ENCODE data around the gene SLC2A4RG.
A peak's percentile ranks its signal among the peaks of the same experiment; 100 is the strongest.

The SLC2A4RG gene

GRCh38 chr20:63782521-63782971, 43.0 kb downstream of the SLC2A4RG start:
- Mint-ChIP-seq H3K4me1 (ENCODE audit: low read depth in 2 of 2) (peaks cover 11 to 13% of the 10 kb centered on the region in 2 donors), H3K27ac (peak overlapping the region; percentile 78 to 81), H3K36me3 (ENCODE audit: insufficient read depth) (peaks cover 8% of the 10 kb centered on the region), H3K4me3 (peak overlapping the region in 1 of 2 donors; percentile 56), H3K27me3 (peaks cover 0 to 1% of the 10 kb centered on the region in 2 donors), H3K9me3 (no peaks in the 10 kb centered on the region)
- peak in 1 of 3 experiments; percentile 4 for DNase-seq
- peak; percentile 16 for ATAC-seq (replicated peaks)

GRCh38 chr20:63783970-63784369, 44.4 kb downstream of the SLC2A4RG start:
- peaks cover 6 to 11% of the 10 kb centered on the region in 2 donors for H3K27me3 Mint-ChIP-seq
- peaks cover 12% of the 10 kb centered on the region for H3K36me3 Mint-ChIP-seq (ENCODE audit: insufficient read depth)

GRCh38 chr20:63785691-63786131, 46.1 kb downstream of the SLC2A4RG start:
- Mint-ChIP-seq H3K27ac (no peak overlapping the region), H3K4me1 (ENCODE audit: low read depth in 2 of 2) (peaks cover 11 to 13% of the 10 kb centered on the region in 2 donors), H3K4me3 (no peak overlapping the region), H3K27me3 (peaks cover 6 to 11% of the 10 kb centered on the region in 2 donors), H3K9me3 (no peaks in the 10 kb centered on the region), H3K36me3 (ENCODE audit: insufficient read depth) (peaks cover 12% of the 10 kb centered on the region)
- ATAC-seq (replicated peaks) (no peak), DNase-seq (no peak)

More at GRCh38 chr20:63783970-63784369, 44.4 kb downstream of the SLC2A4RG start:
- H3K9me3 Mint-ChIP-seq = no peaks in the 10 kb centered on the region
- ATAC-seq (replicated peaks) = no peak
- H3K4me3 Mint-ChIP-seq = no peak overlapping the region
- H3K27ac Mint-ChIP-seq = no peak overlapping the region
- no peak for DNase-seq
- peaks cover 11 to 13% of the 10 kb centered on the region in 2 donors for H3K4me1 Mint-ChIP-seq (ENCODE audit: low read depth in 2 of 2)

GRCh38 chr20:63787302-63787701, 47.7 kb downstream of the SLC2A4RG start:
- Mint-ChIP-seq H3K27me3 (peaks cover 6 to 22% of the 10 kb centered on the region in 2 donors), H3K4me3 (no peak overlapping the region), H3K9me3 (no peaks in the 10 kb centered on the region), H3K27ac (no peak overlapping the region), H3K36me3 (ENCODE audit: insufficient read depth) (peaks cover 4% of the 10 kb centered on the region), H3K4me1 (ENCODE audit: low read depth in 2 of 2) (peaks cover 4% of the 10 kb centered on the region in 2 donors)
- ATAC-seq (replicated peaks) (no peak), DNase-seq (no peak)

GRCh38 chr20:63787749-63788148, 48.2 kb downstream of the SLC2A4RG start:
- no peak overlapping the region for H3K27ac Mint-ChIP-seq
- no peaks in the 10 kb centered on the region for H3K4me1 Mint-ChIP-seq (ENCODE audit: low read depth in 2 of 2)
- H3K36me3 Mint-ChIP-seq (ENCODE audit: insufficient read depth) = peaks cover 4% of the 10 kb centered on the region
- ATAC-seq (replicated peaks) = no peak
- no peak overlapping the region for H3K4me3 Mint-ChIP-seq
- DNase-seq = no peak
- H3K27me3 Mint-ChIP-seq = peaks cover 6 to 26% of the 10 kb centered on the region in 2 donors
- no peaks in the 10 kb centered on the region for H3K9me3 Mint-ChIP-seq

- DNase-seq (no peak), ATAC-seq (replicated peaks) (no peak)
- H3K4me3 Mint-ChIP-seq = no peak overlapping the region
- no peak overlapping the region for H3K27ac Mint-ChIP-seq
- H3K27me3 Mint-ChIP-seq = peaks cover 11 to 46% of the 10 kb centered on the region in 2 donors
- peaks cover 4% of the 10 kb centered on the region for H3K36me3 Mint-ChIP-seq (ENCODE audit: insufficient read depth)
- H3K4me1 Mint-ChIP-seq (ENCODE audit: low read depth in 2 of 2) = no peaks in the 10 kb centered on the region
- H3K9me3 Mint-ChIP-seq = no peaks in the 10 kb centered on the region
These were observed 50.4 kb downstream of the SLC2A4RG start for GRCh38 chr20:63789836-63790571.

GRCh38 chr20:63790572-63791168, 51.1 kb downstream of the SLC2A4RG start:
- ATAC-seq (replicated peaks) = no peak
- H3K4me3 Mint-ChIP-seq = no peak overlapping the region
- no peak overlapping the region for H3K27ac Mint-ChIP-seq
- H3K4me1 Mint-ChIP-seq (ENCODE audit: low read depth in 2 of 2) = no peaks in the 10 kb centered on the region
- no peaks in the 10 kb centered on the region for H3K9me3 Mint-ChIP-seq
- peaks cover 4% of the 10 kb centered on the region for H3K36me3 Mint-ChIP-seq (ENCODE audit: insufficient read depth)
- DNase-seq = no peak
- H3K27me3 Mint-ChIP-seq = peaks cover 11 to 53% of the 10 kb centered on the region in 2 donors

GRCh38 chr20:63791497-63792156, 52.1 kb downstream of the SLC2A4RG start:
- H3K36me3 Mint-ChIP-seq (ENCODE audit: insufficient read depth) = peaks cover 4% of the 10 kb centered on the region

GRCh38 chr20:63792866-63793265, 53.3 kb downstream of the SLC2A4RG start:
- Mint-ChIP-seq H3K27me3 (peaks cover 10 to 51% of the 10 kb centered on the region in 2 donors), H3K4me1 (ENCODE audit: low read depth in 2 of 2) (no peaks in the 10 kb centered on the region), H3K36me3 (ENCODE audit: insufficient read depth) (peaks cover 4% of the 10 kb centered on the region), H3K4me3 (no peak overlapping the region), H3K27ac (no peak overlapping the region), H3K9me3 (no peaks in the 10 kb centered on the region)
- ATAC-seq (replicated peaks) (no peak), DNase-seq (no peak)

More at GRCh38 chr20:63791497-63792156, 52.1 kb downstream of the SLC2A4RG start:
- no peak for ATAC-seq (replicated peaks)
- H3K27me3 Mint-ChIP-seq = peaks cover 11 to 56% of the 10 kb centered on the region in 2 donors
- DNase-seq = no peak
- no peak overlapping the region for H3K27ac Mint-ChIP-seq
- H3K9me3 Mint-ChIP-seq = no peaks in the 10 kb centered on the region
- no peak overlapping the region for H3K4me3 Mint-ChIP-seq
- H3K4me1 Mint-ChIP-seq (ENCODE audit: low read depth in 2 of 2) = no peaks in the 10 kb centered on the region

Measured in effector memory CD8-positive, alpha-beta T cell (primary cell).